HG03103 (cell line): ENCODE measurements around the gene EMC7.

Source experiments
- ATAC-seq: cut with Tn5 transposase; IDR thresholded peaks from one replicate; pipeline ENCODE4 v1.9.1; 2021; ENCODE audit warnings: low read depth; ENCODE audit not compliant: unreplicated experiment

The EMC7 gene

GRCh38 chr15:34039790-34040113, 61.9 kb downstream of the EMC7 start:
- peak; percentile 7 for ATAC-seq

- peak; percentile 36 for ATAC-seq
These were observed 62.5 kb downstream of the EMC7 start, which contains the start of gene AVEN for GRCh38 chr15:34038871-34039789. AVEN (minus strand) TSS chr15:34039204; CDS start chr15:34039046, 158 bp downstream.

- ATAC-seq: peak; percentile 54
These were observed 63.4 kb downstream of the EMC7 start for GRCh38 chr15:34038023-34038870.
